ENCODE data around the gene RASEF.

DNA sequence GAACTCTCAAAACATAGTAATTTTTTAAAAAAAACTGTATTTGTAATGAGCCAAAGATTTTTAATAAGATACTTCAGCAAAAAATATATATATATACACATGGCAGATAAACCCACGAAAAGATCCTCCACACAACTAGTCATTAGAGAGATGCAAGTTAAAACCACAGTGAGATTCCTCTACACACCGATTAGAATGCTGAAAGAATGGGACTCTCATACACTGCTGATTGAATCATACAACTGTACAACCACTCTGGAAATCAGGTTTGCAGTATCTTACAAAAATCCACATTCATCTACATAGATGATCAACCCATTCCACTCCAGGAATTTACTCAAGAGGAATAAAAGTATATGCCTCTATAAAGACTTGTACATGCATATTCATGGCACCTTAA, 43.7 kb downstream of the RASEF start:
- TF ChIP-seq, protein P1, sequence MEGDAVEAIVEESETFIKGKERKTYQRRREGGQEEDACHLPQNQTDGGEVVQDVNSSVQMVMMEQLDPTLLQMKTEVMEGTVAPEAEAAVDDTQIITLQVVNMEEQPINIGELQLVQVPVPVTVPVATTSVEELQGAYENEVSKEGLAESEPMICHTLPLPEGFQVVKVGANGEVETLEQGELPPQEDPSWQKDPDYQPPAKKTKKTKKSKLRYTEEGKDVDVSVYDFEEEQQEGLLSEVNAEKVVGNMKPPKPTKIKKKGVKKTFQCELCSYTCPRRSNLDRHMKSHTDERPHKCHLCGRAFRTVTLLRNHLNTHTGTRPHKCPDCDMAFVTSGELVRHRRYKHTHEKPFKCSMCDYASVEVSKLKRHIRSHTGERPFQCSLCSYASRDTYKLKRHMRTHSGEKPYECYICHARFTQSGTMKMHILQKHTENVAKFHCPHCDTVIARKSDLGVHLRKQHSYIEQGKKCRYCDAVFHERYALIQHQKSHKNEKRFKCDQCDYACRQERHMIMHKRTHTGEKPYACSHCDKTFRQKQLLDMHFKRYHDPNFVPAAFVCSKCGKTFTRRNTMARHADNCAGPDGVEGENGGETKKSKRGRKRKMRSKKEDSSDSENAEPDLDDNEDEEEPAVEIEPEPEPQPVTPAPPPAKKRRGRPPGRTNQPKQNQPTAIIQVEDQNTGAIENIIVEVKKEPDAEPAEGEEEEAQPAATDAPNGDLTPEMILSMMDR (IDR thresholded peaks at IDR 0.05): no peak
- TF ChIP-seq POLR2A (IDR thresholded peaks at IDR 0.05): no peak
